ACHN (cell line): ENCODE results near the gene ZNF672.

ENCODE experiments used
- DNase-seq: peaks from one replicate; pipeline ENCODE4 v3.0.0-alpha.2; 2015
- in situ Hi-C: cut with HindIII; loops from 2 replicates; pipeline ENCODE4 v1.10.0; 2017; ENCODE audit warnings: low sequenced_read_pairs, low pct_ligation_motif_present, low pct_unique_long_range_greater_than_20kb

Gene ZNF672

GRCh38 chr1:248849152-248849551 is 11.1 kb downstream of the ZNF672 start:
- in situ Hi-C loops: no loop called here
- DNase-seq: no peak

GRCh38 chr1:248849637-248850036 is 11.6 kb downstream of the ZNF672 start:
- no peak for DNase-seq
- in situ Hi-C loops: no loop called here

GRCh38 chr1:248850124-248850523 is 12.1 kb downstream of the ZNF672 start:
- no peak for DNase-seq
- in situ Hi-C loops: no loop called here

- DNase-seq: no peak
- in situ Hi-C loops: no loop called here
Observed at GRCh38 chr1:248850536-248851251, 12.7 kb downstream of the ZNF672 start.

GRCh38 chr1:248851390-248851789 is 13.4 kb downstream of the ZNF672 start:
- in situ Hi-C loops: no loop called here
- DNase-seq: no peak

GRCh38 chr1:248852481-248853405 is 14.7 kb downstream of the ZNF672 start:
- in situ Hi-C loops: no loop called here
- no peak for DNase-seq

- in situ Hi-C loops: no loop called here
- no peak for DNase-seq
Observed at GRCh38 chr1:248853663-248854375, 15.8 kb downstream of the ZNF672 start.

- in situ Hi-C loops: no loop called here
- no peak for DNase-seq
Observed at GRCh38 chr1:248855580-248855979, 17.6 kb downstream of the ZNF672 start.

- in situ Hi-C loops: no loop called here
- DNase-seq: no peak
Observed at GRCh38 chr1:248856176-248856575, 18.2 kb downstream of the ZNF672 start.

GRCh38 chr1:248857201-248857600 is 19.2 kb downstream of the ZNF672 start:
- no peak for DNase-seq
- in situ Hi-C loops: no loop called here

- in situ Hi-C loops: no loop called here
- no peak for DNase-seq
Observed at GRCh38 chr1:248857749-248858095, 19.7 kb downstream of the ZNF672 start.

GRCh38 chr1:248858096-248858890 is 20.3 kb downstream of the ZNF672 start:
- in situ Hi-C loops: no loop called here
- DNase-seq: peak; percentile 79

GRCh38 chr1:248858891-248859889 is 21.2 kb downstream of the ZNF672 start, which contains the start of gene ZNF692:
ZNF692 (minus strand) TSS chr1:248859085; CDS start chr1:248858309, 776 bp downstream.
- in situ Hi-C loops: no loop called here
- peak; percentile 98 for DNase-seq

GRCh38 chr1:248860007-248860406 is 22.0 kb downstream of the ZNF672 start:
- no peak for DNase-seq
- in situ Hi-C loops: no loop called here

GRCh38 chr1:248861616-248862015 is 23.6 kb downstream of the ZNF672 start:
- in situ Hi-C loops: no loop called here
- no peak for DNase-seq

GRCh38 chr1:248862695-248862997 is 24.6 kb downstream of the ZNF672 start:
- DNase-seq: peak; percentile 13
- in situ Hi-C loops: no loop called here
